Activated CD4-positive, alpha-beta T cell treated with anti-CD3 and anti-CD28 coated beads, Interleukin-2, amount 50 U/mL, for 16 hours (primary cell): ENCODE results near the gene PTMS.
"Not testable (repeated sequence)": the region's sequence is repeated elsewhere in the genome, so short reads cannot be mapped to it uniquely, and the experiment has no call there.

ENCODE experiments used
- DNase-seq: peaks from one replicate; pipeline ENCODE4 v3.0.0-alpha.2; 2020

Gene PTMS

GRCh38 chr12:6765634-6766581 lies at the start of gene PTMS:
Gene PTMS, plus strand, starts transcription at chr12:6766363. Its CDS starts 343 bp downstream, at chr12:6766706.
- no peak for DNase-seq

- DNase-seq = no peak
Measured at GRCh38 chr12:6716874-6717437, 49.2 kb upstream of the PTMS start.

- DNase-seq = no peak
Measured at GRCh38 chr12:6722863-6723262, 43.3 kb upstream of the PTMS start.

GRCh38 chr12:6723607-6724408 lies 42.4 kb upstream of the PTMS start, which contains the start of gene COPS7A:
Gene COPS7A, plus strand, starts transcription at chr12:6724046. Its CDS starts 611 bp downstream, at chr12:6724657.
- peak; percentile 99 for DNase-seq

GRCh38 chr12:6724409-6724797 lies 41.8 kb upstream of the PTMS start:
- peak; percentile 42 for DNase-seq

- no peak for DNase-seq
Measured at GRCh38 chr12:6725350-6725749, 40.8 kb upstream of the PTMS start.

- no peak for DNase-seq
Measured at GRCh38 chr12:6729186-6729585, 37.0 kb upstream of the PTMS start.

- no peak for DNase-seq
Measured at GRCh38 chr12:6730169-6730568, 36.0 kb upstream of the PTMS start.

- no peak for DNase-seq
Measured at GRCh38 chr12:6734506-6735387, 31.4 kb upstream of the PTMS start.

GRCh38 chr12:6735448-6736191 lies 30.5 kb upstream of the PTMS start:
- peak; percentile 27 for DNase-seq

- DNase-seq = no peak
Measured at GRCh38 chr12:6736754-6737153, 29.4 kb upstream of the PTMS start.

GRCh38 chr12:6742080-6742479 lies 24.1 kb upstream of the PTMS start:
- not testable (repeated sequence) for DNase-seq

GRCh38 chr12:6742834-6743233 lies 23.3 kb upstream of the PTMS start:
- DNase-seq = peak; percentile 14

GRCh38 chr12:6743300-6743699 lies 22.9 kb upstream of the PTMS start:
- DNase-seq = not testable (repeated sequence)

GRCh38 chr12:6745741-6746525 lies 20.2 kb upstream of the PTMS start:
- peak; percentile 18 for DNase-seq

GRCh38 chr12:6747216-6747615 lies 18.9 kb upstream of the PTMS start:
- no peak for DNase-seq

GRCh38 chr12:6748761-6749160 lies 17.4 kb upstream of the PTMS start:
- DNase-seq = no peak

GRCh38 chr12:6750506-6750905 lies 15.7 kb upstream of the PTMS start:
- DNase-seq = no peak

- no peak for DNase-seq
Measured at GRCh38 chr12:6751767-6752166, 14.4 kb upstream of the PTMS start.

GRCh38 chr12:6752167-6752920 lies 13.8 kb upstream of the PTMS start:
- no peak for DNase-seq
